ENCODE data around the gene RPL21.
"Not testable (repeated sequence)": the region's sequence is repeated elsewhere in the genome, so short reads cannot be mapped to it uniquely, and the experiment has no call there.

Gene RPL21

GRCh38 chr13:27289011-27289665 is 37.8 kb downstream of the RPL21 start:
- DNase-seq (ENCODE audit: low read depth, low spot score): no peak

GRCh38 chr13:27290715-27291114 is 39.4 kb downstream of the RPL21 start:
- DNase-seq (ENCODE audit: low read depth, low spot score): no peak

- not testable (repeated sequence) for DNase-seq (ENCODE audit: low read depth, low spot score)
Observed at GRCh38 chr13:27291967-27292366, 40.6 kb downstream of the RPL21 start.

GRCh38 chr13:27293076-27293691 is 41.8 kb downstream of the RPL21 start:
- no peak for DNase-seq (ENCODE audit: low read depth, low spot score)

GRCh38 chr13:27293873-27294515 is 42.6 kb downstream of the RPL21 start:
- DNase-seq (ENCODE audit: low read depth, low spot score): no peak

- no peak for DNase-seq (ENCODE audit: low read depth, low spot score)
Observed at GRCh38 chr13:27295096-27295495, 43.7 kb downstream of the RPL21 start.

GRCh38 chr13:27295660-27296059 is 44.3 kb downstream of the RPL21 start:
- DNase-seq (ENCODE audit: low read depth, low spot score): no peak

GRCh38 chr13:27296496-27296895 is 45.1 kb downstream of the RPL21 start:
- no peak for DNase-seq (ENCODE audit: low read depth, low spot score)

GRCh38 chr13:27298849-27299248 is 47.5 kb downstream of the RPL21 start:
- no peak for DNase-seq (ENCODE audit: low read depth, low spot score)

GRCh38 chr13:27300406-27300805 is 49.0 kb downstream of the RPL21 start:
- DNase-seq (ENCODE audit: low read depth, low spot score): not testable (repeated sequence)

- no peak for DNase-seq (ENCODE audit: low read depth, low spot score)
Observed at GRCh38 chr13:27300941-27301586, 49.7 kb downstream of the RPL21 start.

GRCh38 chr13:27302643-27303262 is 51.4 kb downstream of the RPL21 start:
- no peak for DNase-seq (ENCODE audit: low read depth, low spot score)

- no peak for DNase-seq (ENCODE audit: low read depth, low spot score)
Observed at GRCh38 chr13:27304099-27304498, 52.7 kb downstream of the RPL21 start.

GRCh38 chr13:27304611-27305010 is 53.3 kb downstream of the RPL21 start:
- DNase-seq (ENCODE audit: low read depth, low spot score): no peak

All from activated naive CD8-positive, alpha-beta T cell treated with anti-CD3 and anti-CD28 coated beads, Interleukin-2, amount 50 U/mL, for 16 hours (primary cell).